HG03159 (cell line): ENCODE results near the gene TENT5A.
"Not testable (repeated sequence)": the region's sequence is repeated elsewhere in the genome, so short reads cannot be mapped to it uniquely, and the experiment has no call there.

Source experiments
- ATAC-seq: cut with Tn5 transposase; IDR thresholded peaks from one replicate; pipeline ENCODE4 v1.9.1; 2021; ENCODE audit warnings: mild to moderate bottlenecking, moderate library complexity; ENCODE audit not compliant: unreplicated experiment

Gene TENT5A

DNA sequence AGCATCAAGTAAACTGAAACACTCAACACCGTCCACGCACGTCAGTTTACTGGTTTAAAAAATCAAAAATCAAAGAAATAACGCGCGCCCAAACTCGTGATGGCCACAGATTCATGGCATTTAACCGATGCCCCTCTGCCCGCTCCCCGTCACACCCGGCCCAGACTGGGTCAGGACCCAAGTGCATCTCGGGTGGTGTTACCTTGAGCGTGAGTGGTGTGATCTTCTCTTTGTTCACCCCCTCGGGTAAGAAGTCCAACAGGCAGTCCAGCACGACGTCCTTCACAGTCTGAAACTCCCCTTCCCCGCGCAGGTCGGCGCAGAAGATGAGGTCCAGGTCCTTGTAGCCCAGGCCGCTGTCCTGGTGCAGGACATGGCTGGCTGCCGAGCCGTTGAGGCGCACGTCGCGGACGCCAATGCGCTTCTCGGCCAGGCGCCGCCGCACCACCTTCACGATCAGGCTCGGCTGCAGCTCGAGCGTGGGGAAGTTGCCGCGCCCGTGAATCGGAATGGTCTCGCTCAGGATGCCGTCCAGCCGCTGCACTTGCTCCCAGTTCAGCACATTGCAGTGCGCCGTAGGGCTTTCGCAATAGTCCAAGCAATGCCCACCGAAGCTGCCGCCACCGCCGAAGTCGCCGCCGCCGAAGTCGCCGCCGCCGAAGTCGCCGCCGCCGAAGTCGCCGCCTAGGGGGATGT, 945 bp downstream of the TENT5A start:
- no peak for ATAC-seq

DNA sequence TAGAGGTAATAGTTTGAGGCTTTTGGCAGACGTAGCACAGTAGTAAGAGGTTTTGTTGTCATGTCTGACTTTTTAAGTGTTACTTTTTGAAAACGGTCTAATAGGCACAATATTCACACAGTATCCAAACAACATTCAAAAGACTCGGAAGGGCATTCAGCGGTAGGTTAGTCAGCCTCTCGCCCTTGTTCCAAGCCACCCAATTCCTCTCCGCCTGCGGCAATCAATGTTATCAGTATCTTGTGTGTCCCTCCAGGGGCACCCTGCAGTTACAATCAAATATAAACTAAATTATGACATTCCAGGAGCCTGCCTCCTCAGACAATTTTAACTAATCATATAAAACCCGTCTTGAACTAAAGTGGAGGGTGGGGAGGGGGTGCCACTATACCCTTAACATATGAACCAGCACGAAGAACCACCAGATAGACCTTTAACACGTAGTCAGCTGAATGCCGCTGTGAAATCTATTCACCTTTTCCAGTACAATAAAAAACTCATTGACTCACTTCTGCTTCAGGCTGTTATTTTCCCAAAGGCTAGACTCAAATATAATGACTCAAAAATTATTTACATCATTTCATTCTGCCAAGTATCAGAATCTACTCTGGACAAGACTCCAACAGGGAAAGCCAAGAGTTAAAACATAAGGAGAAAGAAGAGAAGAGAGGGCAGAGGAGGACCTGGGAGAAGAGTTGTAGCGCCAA, 1.6 kb downstream of the TENT5A start:
- no peak for ATAC-seq

DNA sequence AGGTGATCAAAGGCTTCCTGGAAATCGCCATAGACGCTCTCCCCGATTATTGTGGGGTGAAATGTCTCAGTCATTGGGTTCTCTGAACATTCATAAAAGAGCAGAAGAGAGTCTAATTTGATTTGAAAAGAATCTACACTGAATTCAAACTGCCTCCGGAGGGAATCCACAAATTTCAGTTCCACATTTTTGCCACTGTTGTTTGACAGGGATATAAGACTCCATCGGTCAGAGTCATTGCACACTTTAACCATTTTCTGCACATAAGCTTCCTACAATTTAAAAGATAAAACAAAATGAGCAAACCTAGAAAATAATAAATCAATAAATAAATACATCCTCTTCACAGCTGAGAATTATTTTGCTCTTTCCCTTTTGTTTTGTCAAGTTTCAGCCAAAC, 2.3 kb downstream of the TENT5A start:
- ATAC-seq, result no peak

- no peak for ATAC-seq
Measured at GRCh38 chr6:81749707-81750106, 2.8 kb downstream of the TENT5A start.

GRCh38 chr6:81748994-81749393, 3.5 kb downstream of the TENT5A start:
- ATAC-seq, result no peak

GRCh38 chr6:81747327-81747726, 5.2 kb downstream of the TENT5A start:
- ATAC-seq, result no peak

DNA sequence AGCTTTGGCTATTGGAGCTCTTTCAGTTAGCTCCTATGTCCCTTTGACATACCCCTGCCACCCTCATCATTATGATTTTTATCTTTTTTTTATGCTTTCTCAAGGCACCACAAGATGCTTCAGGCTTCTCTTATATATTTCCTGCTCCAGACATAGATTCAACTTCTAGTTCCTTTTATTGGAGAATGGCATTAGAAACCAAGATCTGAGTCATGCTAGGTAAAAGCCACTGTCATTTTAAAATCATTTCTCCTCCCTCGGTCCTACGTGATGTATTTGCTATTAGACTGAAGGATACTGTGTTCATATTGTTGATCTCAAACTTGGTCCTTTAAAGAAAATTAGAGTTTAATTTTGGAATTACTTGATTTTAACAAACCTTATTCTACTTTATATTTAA, 8.3 kb downstream of the TENT5A start:
- ATAC-seq, result no peak

DNA sequence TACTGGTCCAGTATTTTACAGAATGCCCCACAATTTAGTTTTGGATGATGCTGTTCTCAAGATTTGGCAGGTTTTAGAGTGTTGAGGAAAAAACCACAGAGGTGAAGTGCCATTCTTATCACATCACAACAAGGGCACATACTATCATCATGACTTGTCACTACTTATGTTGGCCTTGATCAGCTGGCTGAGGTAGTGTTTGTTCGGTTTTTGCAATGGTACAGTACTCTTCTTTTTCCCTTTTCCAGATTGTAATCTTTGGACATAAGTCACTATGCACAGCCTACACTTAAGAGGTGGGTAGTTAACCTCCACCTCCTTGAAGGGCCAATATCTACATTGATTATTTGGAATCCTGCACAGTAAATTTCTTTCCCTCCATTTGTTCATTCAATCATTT, 8.8 kb downstream of the TENT5A start:
- no peak for ATAC-seq

DNA sequence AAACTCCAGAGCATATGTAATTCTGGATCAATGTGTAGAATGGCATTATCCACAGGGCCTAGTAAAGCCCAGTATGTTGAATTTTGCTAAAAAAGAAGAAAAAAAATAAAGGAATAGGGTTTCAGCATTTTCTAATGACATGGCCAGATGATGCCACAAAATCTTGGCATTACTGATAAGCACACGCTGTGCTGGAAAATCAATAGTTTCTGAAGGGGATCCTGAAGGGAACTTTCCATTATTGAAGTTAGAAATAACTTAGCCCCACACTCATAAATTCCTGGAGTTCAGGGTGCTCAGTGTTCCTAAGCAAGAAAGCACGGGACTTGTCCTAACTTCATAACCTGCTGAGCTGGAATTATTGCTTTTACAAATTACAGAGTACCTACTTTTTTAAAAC, 10.8 kb downstream of the TENT5A start:
- no peak for ATAC-seq

DNA sequence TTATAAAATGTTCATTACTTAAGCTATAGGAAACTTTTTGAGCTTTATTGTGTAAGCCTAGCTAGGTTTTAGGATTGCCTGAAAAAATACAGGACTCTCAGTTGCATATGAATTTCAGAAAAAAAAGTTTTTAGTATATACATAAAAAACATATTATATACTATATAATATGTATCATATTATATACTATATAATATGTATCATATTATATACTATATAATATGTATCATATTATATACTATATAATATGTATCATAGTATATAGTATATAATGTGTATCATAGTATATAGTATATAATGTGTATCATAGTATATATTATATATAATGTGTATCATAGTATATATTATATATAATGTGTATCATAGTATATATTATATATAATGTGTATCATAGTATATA, 11.9 kb downstream of the TENT5A start:
- not testable (repeated sequence) for ATAC-seq

GRCh38 chr6:81739230-81740195, 13.0 kb downstream of the TENT5A start:
- ATAC-seq, result no peak

DNA sequence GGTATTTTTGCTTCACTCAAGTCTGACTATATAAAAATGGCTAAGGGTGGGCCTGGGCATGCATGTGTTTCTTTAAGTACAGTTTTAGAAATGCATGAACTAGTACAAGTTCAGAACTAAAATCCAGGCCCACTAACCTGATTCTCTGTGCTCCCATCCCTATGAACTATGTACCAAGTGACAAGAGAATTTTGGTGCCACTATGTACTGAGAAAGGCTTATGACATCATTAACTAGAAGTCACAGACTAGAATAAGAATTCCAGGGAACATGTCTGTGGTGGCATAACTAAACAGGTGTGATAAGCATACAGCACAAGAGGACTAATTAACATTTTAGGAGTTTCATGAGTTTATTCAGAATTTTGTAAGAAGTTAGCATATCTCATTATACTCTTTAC, 16.1 kb downstream of the TENT5A start:
- ATAC-seq, result no peak

DNA sequence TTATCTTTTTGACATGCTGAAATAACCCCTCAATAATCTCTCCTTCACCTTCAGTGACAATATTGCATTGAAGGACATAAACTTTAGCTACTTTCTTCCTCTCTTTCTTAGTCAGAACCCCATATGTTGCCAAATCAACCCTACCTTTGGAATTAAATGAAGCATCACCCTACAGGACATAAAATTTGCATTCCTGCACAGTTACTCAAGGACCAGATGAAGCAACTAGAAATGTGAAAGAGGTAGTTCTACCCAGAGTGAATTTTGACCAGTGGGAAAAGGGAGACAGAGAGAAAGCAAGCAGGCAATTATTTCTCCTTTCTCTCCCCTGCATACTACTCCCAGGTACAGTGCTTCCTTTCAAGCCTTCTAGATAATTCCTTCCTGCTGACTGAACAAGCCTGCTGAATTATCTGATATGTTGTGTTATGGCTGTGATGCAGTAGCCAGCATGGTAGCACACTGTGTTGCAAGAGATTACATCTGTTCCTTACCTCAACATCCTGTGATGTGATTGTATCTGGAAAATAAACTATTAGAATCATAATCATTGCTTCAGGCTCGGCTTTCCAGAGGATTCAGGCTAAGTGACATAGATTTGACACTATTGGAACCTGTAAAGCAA, 16.6 kb downstream of the TENT5A start:
- no peak for ATAC-seq

GRCh38 chr6:81734500-81735150, 17.9 kb downstream of the TENT5A start:
- ATAC-seq, result no peak

DNA sequence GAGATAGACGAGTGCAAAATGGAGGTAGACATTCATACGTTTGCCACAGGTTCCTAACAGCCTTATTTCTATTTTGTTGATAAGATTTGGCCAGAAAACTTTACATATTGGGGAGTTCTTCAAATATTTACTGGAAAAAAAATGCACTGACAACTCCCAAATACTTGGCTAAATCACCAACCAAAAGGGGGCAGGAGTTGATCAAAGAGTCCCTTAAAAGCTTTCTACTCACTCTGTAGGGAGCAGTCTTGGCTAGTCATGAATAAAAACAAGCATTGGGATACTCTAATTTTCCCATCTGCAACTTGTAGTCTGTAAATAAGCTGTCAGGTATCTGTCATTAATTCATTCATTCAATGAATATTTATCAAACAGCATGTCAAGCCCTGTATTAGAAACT, 18.4 kb downstream of the TENT5A start:
- ATAC-seq, result no peak

DNA sequence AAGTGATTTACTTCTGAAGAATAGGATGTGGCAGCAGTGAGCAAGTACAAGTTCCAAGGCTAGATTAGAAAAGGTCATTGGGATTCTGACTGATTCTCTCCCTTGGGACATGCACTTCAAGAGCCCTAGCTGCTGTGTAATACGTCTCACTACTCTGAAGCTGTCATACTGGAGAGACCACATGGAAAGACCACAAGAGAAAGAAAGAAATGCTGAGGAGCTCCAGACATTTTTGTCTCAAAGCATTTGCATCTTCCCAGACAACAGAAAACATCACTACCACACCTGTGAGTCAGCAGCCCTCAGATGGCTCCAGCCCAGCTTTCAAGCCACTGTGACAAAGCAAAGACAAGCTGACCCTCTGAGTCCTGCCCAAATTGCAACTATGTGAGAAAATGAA, 20.7 kb downstream of the TENT5A start:
- ATAC-seq, result no peak

DNA sequence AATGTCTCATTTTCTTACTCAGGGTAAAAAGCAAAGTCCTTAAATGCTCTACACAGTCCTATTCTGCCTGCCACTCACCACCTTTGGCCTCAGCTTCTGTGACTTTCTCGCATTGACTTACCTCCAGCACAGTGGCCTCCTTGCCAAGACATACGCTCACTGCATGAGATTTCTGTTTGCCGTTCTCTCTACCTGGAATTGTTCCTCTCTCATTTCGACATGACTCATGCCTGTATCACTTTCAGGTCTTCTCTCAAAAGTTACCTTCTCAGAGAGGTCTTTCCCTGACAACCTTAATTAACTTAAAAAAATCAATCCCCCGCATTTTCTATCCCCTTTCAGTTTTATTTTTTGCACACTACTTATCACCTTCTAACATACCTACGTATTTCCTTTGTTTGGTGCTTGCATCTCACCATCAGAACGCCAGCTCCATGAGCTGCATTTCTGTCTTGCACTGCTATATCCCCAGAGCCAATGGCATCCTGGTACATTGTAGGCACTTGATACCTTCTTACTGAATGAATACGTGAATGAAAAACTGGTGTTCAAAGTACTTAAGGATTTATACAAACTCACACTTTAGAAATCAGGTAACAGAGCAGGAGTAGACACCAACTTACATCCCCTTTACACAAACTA, 24.5 kb downstream of the TENT5A start:
- no peak for ATAC-seq

- no peak for ATAC-seq
Measured at GRCh38 chr6:81725127-81725526, 27.4 kb downstream of the TENT5A start.

- ATAC-seq, result no peak
Measured at GRCh38 chr6:81722506-81723223, 29.8 kb downstream of the TENT5A start.
